HUDEP-2 (cell line): ENCODE measurements around the gene CAPN7.

Experiments
- DNase-seq, 76 experiments: peaks; one replicate each; lab custom pipeline; 2025; ENCODE audit not compliant: unreplicated experiment in 76 of 76; lab: John Stamatoyannopoulos, UW

Gene CAPN7

DNA sequence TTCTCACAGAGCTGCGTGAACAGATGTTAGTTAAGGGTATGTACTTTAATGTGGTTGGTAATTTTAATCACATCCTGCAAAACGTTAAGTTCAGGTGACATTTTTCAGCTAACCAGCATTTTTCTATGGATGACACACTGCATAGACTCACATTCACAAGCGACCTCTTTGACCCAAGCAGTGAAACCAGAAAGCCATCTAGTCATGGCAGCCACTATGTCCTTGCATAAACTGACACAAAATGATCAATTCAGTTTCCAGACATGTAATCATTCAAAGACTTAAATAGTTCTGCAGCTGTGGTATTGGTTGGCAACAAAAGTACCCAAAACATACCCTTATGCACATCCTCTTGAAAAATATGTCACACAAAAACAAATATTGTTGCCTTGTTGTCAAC is 7.4 kb upstream of the CAPN7 start:
- DNase-seq = no peak

DNA sequence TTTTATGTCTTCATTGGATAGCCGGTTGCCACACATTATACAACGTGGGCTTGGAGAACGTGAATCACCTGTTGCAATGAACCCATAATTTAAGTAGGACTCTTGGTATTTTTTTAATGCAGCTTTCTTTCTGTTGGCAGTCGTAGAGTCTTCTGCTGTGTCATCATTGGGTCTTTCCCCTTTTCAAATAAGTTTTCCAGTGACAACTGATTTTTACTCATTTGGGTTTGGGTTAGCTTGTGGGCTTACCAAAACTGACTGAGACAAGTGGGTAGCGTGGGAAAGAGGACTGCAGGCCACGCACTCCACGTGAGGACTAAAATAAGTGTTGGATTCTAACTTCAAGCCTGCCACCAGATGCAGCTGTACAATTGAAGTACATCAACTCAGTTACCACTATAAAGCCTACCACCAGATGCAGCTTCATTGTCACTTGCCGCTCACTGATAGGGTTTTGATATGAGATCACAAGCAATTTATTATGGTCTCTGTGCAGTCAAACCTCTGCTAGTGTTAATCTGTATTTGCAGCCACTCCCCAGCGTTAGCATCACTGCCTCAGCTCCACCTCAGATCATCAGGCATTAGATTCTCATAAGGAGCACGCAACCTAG is 6.4 kb upstream of the CAPN7 start:
- DNase-seq = no peak

DNA sequence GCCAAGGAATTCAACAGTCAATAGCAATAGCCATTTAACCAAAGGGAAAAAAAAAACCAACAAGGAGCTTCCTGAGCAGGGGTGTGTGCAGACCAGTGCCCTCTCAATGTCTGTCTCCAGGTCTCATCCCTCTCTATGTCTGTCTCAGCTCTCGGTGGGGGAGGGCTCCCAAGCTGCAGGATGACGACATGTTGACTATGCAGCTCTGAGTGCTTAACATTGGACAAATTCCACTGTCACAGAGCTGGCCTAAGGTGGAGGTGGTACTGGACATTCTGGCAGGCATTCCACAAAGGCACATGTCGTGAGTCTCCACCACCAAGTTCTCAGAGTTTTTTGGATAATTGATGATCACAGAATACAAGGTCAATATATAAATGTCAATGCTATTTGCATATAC is 2.0 kb upstream of the CAPN7 start:
- no peak for DNase-seq

DNA sequence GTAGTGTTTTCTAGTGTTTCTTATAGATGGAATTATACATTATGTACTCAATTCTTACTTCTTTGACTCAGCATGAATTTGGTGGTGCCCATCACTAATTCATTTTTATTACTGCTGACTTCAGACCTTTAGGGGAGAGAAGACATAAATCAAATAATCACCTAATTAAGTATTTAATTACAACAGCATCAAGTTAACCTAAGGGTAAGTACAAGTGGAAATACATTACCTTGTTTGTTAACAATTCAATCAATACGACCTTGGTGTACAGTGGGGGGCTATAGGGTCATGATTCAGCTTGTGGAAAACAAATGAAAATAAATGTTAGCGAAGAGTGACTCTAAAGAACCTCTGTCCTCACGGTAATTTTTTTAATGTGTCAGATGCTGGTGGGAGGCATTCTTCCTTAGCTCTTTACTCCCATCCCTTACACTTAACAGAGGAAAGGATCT is 538 bp upstream of the CAPN7 start:
- no peak for DNase-seq

DNA sequence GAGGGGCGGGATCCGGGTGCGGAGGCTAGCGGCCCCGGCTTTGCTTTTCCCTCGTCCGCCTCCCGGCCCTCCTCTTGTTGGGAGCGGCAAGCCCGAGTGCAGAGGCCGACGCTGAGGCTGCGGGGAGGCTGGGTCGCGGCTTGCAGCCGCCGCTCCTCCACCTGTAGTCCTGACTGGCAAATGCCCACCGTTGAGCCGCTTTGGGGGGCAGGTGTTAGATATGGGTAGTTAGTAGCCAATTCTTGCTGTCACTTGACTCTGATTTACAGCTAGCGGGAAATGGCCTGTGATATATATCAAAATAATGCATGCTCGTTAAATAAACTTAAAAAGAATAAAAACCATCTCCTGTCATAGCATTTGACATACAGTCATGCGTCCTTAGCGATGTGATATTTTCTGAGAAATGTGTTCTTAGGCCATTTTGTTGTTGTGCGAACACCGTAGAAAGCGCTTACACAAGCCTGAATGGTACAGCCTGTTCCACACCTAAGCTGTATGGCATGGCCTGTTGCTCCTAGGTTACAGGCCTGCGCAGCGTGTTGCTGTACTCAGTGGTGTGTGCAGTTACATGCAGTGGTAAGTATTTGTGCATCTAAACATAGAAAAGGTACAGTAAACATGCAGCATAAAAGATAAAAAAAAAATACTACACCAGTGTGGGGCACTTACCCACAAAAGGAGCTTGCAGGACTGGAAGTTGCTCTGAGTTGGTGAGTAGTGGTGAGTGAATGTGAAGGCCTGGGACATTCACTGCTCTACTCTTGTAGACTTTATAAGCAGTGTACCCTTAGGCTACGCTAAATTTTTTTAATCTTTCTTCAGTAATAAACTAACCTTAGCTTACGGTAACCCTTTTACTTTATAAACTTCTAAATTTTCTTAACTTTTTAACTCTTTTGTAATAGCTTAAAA is 873 bp downstream of the CAPN7 start:
- no peak for DNase-seq

DNA sequence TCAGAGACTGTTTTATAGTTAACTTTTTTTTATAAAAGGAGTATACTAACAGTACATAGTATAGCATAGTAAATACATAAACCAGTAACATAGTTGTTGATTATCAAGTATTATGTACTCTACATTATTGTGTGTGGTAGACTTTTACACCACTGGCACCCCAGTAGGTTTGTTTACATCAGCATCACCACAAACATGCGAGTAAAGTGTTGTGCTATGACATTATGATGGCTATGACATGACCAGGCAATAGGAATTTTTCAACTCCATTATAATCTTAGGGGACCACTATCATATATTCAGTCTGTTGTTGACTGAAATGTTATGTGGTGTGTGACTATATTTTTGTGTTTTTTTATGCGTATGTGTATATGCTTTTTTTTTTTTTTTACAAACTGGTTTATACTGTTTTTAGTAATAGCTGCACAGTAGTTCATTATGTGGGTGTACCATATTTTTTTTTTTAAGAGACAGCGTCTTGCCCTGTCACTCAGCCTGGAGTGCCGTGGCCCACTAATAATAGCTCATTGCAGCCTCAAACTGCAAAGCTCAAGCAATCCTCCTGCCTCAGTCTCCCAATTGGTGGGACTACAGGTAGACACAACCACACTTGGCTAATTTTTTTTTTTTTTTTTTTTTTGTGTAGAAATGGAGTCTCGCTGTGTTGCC is 1.9 kb downstream of the CAPN7 start:
- DNase-seq = peak in 1 of 76 experiments; percentile 1

DNA sequence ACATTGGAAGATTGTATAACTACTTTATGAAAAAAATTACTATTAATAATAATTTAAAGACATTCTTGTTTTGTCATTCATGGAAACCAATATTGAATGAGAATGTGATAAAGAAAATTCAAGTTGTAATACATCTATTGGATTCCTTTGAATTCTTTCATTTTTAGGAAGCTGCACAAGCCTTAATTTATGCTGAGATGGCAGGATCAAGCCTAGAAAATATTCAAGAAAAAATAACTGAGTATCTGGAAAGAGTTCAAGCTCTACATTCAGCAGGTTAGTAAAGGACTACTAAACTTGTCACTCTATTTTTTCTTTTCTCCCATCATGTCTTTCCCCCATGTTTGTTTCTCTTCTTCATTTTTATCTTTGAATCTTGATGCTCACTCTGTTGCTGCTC is 5.9 kb downstream of the CAPN7 start:
- DNase-seq = no peak

DNA sequence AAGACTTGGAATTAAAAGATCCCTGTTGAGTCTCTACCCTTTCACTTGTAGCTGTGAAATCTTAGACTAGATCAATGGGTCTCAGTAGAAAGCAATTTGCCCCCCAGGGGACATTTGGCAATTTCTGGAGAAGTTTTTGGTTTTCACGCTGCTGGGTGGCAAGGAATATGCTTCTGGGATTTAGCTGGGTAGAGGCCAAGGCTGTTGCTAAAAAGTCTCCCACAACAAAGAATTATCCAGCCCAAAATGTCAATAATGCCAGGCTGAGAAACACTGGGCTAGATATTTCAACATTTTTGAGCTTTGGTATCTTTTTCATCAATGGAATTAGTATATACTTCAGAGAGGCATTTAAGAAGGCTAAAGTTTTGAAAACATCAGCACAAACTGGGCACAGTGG is 8.7 kb downstream of the CAPN7 start:
- no peak for DNase-seq

DNA sequence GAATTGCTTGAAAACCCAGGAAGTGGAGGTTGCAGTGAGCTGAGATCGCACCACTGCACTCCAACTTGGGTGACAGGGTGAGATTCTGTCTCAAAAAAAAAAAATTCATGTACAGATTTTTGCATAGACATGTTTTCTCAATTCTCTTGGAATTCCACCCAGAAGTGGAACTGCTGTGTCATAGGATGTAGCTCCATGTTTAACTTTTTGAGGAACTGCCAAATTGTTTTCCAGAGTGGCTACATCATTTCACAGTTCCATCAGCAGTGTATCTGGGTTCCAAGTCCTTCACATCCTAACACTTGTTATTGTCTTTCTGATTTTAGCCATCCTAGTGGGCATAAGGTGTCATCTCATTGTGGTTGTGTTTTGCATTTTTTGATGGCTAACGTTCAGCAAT is 9.9 kb downstream of the CAPN7 start:
- DNase-seq = no peak

DNA sequence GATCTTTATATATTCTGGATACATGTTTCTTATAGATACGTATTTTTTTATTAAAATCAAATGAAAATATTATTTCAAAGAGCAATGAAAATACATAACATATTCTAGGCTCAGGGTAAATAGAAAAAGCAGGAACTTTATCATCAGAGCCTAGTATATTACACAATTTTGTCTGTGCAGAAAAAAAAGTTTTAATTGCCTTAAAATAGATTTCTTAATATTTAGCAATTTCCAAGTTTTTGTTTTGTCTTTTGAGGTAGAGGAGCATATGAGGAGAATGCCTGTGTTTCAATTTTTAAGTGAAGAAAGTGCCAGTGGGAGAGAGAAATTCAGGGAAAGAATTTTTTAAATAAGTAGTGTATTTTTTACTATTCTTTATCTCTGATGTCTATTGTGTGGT is 10.5 kb downstream of the CAPN7 start:
- no peak for DNase-seq

DNA sequence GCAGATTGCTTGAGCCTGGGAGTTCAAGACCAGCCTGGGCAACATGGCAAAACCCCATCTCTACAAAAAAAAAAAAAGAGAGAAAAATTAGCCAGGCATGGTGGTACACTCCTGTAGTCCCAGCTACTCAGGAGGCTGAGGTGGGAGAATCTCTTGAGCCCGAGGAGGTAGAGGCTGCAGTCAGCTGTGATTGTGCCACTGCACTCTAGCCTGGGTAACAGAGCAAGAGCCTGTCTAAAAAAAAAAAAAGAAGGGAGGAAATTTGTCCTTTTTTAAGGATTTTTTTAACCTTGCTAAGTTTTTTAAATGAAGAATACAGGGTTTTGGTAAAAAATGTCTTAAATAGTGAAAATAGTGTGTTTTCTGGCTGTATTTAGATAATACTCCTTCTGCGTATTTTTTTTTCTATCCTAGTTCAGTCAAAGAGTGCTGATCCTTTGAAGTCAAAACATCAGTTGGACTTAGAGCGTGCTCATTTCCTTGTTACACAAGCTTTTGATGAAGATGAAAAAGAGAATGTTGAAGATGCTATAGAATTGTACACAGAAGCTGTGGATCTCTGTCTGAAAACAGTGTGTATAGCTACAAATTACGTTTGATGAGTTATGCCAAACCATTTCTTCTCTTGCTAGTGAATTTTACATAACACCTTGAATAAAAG is 11.1 kb downstream of the CAPN7 start:
- no peak for DNase-seq

DNA sequence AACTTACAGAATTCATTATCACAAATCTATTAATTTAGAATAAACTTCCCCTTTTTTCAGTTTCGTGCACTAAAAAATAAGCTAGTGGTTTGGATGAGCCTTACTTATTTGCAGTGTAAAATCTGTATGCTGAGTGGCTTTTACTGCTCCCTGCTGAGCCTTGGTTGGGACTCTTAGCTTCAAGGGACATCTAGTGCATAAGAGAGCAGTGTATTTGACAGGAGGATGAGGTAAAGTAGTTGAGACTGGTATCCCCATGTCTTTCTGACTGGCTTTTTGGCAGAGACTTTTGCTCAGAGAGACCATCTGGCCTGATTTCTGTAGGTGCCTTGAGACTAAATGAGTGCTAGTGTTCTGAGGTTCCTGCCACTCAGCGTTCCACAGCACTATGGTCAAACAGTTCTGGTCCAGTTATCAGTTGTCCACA is 11.8 kb downstream of the CAPN7 start:
- no peak for DNase-seq

DNA sequence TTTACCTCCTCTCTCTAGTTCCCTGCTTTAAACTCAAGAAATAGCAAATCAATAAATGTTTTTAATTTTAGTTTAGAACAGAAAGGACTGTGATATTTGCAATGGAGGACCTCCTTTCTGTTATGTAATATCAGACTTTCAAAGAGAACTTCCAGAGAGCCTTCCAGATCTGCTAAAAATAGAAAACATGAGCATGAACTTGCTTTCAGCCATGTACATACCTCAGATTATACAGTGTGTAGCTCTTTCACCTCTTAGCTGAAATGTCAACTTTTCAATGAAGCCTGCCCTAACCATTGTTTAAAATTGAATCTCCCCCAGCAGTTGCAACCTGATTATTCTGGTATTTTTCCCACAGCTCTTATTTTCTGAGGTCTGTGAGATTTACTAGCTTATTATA is 12.6 kb downstream of the CAPN7 start:
- no peak for DNase-seq

DNA sequence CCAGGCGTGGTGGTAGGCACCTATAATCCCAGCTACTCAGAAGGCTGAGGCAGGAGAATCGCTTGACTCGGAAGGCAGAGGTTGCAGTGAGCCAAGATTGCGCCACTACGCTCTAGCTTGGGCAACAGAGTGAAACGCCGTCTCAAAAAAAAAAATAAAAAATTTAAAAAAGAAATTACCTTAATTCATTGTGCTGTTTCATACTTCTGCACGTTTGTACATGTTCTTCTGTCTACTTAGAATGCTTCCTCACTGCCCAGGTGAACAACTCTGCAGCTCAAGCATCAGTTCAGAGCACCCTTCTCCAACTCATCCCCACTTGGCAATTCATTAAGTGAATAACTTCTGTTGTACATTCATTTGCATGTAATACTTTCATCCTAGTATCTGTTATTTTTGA is 14.0 kb downstream of the CAPN7 start:
- no peak for DNase-seq

DNA sequence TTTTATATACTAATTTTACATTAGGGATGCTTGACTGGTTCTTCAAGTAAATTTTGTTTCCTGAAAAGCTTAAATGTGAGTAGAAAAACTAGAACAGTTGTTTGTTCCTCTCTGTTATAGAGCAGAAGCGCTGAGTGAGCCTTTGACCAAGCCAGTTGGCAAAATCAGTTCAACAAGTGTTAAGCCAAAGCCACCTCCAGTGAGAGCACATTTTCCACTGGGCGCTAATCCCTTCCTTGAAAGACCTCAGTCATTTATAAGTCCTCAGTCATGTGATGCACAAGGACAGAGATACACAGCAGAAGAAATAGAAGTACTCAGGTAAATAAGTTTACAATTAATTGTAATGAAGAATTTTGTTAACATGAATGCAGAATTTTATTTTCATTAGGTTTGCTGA is 14.6 kb downstream of the CAPN7 start:
- no peak for DNase-seq

DNA sequence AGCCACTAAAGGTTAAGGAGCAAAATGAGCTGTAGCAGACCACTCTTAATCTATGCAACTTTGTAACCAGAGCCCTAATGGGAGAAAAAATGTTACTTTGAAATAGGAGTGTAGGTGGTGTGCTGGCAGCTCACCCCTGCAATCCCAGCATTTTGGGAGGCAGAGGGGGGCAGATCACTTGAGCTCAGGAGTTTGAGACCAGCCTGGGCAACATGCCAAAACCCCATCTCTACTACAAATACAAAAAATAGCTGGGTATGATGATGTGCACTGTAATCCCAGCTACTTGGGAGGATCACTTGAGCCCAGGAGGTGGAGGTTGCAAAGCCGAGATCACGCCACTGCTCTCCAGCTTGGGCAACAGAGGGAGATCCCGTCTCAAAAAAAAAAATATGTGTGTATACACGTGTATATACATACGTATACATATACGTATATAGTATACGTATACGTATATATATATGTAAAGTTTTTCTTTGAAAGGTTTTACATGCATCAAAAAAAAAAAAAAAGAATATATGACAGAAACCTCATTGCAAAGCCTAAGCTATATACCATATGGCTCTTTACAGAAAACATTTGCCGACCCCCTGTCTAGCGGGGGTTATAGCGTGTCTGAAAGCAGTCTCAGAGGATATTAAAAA is 15.7 kb downstream of the CAPN7 start:
- no peak for DNase-seq

DNA sequence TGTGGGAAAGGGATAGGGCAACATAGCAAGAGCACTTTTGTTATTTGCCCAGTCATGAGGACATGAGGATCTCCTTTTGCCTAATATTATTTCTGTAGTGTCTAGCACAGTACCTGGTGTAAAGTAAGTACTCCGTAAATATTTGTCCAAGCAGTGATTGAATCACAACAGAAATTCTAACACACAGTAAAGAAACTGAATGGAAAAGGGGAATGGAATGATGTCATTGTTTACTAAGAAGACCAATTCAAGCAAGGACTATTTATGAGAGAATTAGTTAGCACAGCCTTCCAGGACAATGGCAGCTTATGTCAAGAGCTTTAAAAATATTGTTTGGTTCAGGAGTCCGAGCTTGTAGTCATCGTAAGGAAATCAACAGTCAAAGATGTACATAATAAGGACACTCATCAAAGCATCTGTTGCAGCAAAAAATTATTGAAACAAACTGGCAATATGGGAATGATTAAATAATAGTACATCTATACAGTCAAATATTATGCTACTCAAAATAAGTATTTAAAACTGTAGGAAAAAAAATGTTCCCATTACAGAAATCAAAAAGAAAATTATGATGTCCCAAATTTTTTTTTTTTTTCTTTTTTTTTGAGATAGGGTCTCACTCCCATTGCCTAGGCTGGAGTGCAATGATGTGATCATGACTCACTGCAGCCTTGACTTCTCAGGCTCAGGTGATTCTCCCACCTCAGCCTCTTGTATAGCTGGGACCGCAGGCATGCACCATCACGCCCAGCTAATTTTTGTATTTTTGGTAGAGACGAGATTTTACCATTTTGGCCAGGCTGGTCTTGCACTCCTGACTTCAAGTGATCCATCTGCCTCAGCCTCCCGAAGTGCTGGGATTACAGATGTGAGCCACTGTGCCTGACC is 17.9 kb downstream of the CAPN7 start:
- DNase-seq = no peak

DNA sequence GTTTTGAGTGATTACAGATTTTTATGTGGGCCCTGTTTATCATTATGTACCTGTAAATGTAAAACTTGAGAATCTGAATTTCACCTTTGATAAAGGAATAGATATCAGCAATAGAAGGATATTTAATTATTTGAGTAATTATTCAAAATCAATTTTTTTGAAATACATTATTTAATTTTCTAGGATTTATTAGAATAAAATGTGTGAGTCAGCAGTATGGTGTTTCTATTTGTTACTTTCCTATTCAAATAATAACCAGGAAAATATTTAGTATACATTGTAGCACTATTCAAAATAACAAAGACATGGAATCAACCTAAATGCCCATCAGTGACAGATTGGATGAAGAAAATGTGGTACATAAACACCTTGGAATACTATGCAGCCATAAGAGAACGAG is 22.1 kb downstream of the CAPN7 start:
- DNase-seq = no peak

DNA sequence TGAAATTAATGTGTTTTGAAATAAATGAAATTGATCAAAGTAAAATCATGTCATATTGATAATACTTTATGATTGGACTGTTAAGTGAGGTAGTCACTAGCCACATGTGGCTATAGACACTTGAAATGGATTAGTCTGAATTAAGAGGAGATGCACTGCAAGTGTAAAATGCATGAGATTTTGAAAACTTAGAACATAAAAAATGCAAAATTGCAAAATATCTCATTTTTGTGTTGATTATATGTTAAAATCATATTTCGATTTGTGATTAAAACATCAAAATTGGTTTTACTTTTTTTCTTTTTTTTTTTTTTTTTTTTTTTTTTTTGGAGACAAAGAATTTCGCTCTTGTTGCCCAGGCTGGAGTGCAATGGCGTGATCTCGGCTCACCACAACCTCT is 23.2 kb downstream of the CAPN7 start:
- no peak for DNase-seq

DNA sequence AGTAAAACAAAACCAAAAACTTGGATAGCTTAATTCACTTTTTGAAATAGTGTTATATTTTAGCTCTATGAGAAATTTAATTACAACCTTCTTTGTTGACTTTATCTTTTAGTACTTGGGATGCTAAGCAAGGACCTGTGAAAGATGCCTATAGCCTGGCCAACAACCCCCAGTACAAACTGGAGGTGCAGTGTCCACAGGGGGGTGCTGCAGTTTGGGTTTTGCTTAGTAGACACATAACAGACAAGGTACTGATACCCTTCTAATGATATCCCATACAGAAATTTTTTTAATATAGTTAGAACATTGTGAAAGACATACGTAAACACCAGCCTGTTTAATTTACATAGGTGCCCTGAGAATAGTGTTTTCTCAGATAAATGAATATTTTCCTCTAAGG is 35.3 kb downstream of the CAPN7 start:
- peak in 20 of 76 experiments; percentile 2 to 25 (median 9) for DNase-seq
